Measurements from ENCODE around the gene AFF3.
"Not testable (repeated sequence)": the region's sequence is repeated elsewhere in the genome, so short reads cannot be mapped to it uniquely, and the experiment has no call there.

The AFF3 gene

GRCh38 chr2:100148883-100149282, 6.5 kb upstream of the AFF3 start:
- no peak for DNase-seq (ENCODE audit: low read depth in 2 of 2)

GRCh38 chr2:100146657-100146960, 4.2 kb upstream of the AFF3 start:
- no peak for DNase-seq (ENCODE audit: low read depth in 2 of 2)

GRCh38 chr2:100145893-100146656, 3.7 kb upstream of the AFF3 start:
- no peak for DNase-seq (ENCODE audit: low read depth in 2 of 2)

- no peak for DNase-seq (ENCODE audit: low read depth in 2 of 2)
Observed at GRCh38 chr2:100143286-100143685, 896 bp upstream of the AFF3 start.

- no peak for DNase-seq (ENCODE audit: low read depth in 2 of 2)
Observed at GRCh38 chr2:100141906-100142305, 484 bp downstream of the AFF3 start.

- no peak for DNase-seq (ENCODE audit: low read depth in 2 of 2)
Observed at GRCh38 chr2:100140582-100140981, 1.8 kb downstream of the AFF3 start.

- DNase-seq (ENCODE audit: low read depth in 2 of 2): no peak
Observed at GRCh38 chr2:100137866-100138570, 4.4 kb downstream of the AFF3 start.

GRCh38 chr2:100137318-100137717, 5.1 kb downstream of the AFF3 start:
- DNase-seq (ENCODE audit: low read depth in 2 of 2): no peak

GRCh38 chr2:100136310-100136709, 6.1 kb downstream of the AFF3 start:
- no peak for DNase-seq (ENCODE audit: low read depth in 2 of 2)

- DNase-seq (ENCODE audit: low read depth in 2 of 2): no peak
Observed at GRCh38 chr2:100135415-100135814, 7.0 kb downstream of the AFF3 start.

- no peak for DNase-seq (ENCODE audit: low read depth in 2 of 2)
Observed at GRCh38 chr2:100130595-100131391, 11.6 kb downstream of the AFF3 start.

- no peak for DNase-seq (ENCODE audit: low read depth in 2 of 2)
Observed at GRCh38 chr2:100126897-100127401, 15.4 kb downstream of the AFF3 start.

GRCh38 chr2:100126201-100126600, 16.2 kb downstream of the AFF3 start:
- DNase-seq (ENCODE audit: low read depth in 2 of 2): no peak

GRCh38 chr2:100125626-100126025, 16.8 kb downstream of the AFF3 start:
- no peak for DNase-seq (ENCODE audit: low read depth in 2 of 2)

- DNase-seq (ENCODE audit: low read depth in 2 of 2): no peak
Observed at GRCh38 chr2:100124761-100125160, 17.6 kb downstream of the AFF3 start.

GRCh38 chr2:100121124-100121718, 21.2 kb downstream of the AFF3 start:
- no peak for DNase-seq (ENCODE audit: low read depth in 2 of 2)

GRCh38 chr2:100119235-100119634, 23.2 kb downstream of the AFF3 start:
- DNase-seq (ENCODE audit: low read depth in 2 of 2): no peak

- DNase-seq (ENCODE audit: low read depth in 2 of 2): no peak
Observed at GRCh38 chr2:100113990-100114433, 28.4 kb downstream of the AFF3 start.

- no peak for DNase-seq (ENCODE audit: low read depth in 2 of 2)
Observed at GRCh38 chr2:100110614-100111000, 31.8 kb downstream of the AFF3 start.

GRCh38 chr2:100109986-100110613, 32.3 kb downstream of the AFF3 start:
- DNase-seq (ENCODE audit: low read depth in 2 of 2): no peak

- not testable (repeated sequence) for DNase-seq (ENCODE audit: low read depth in 2 of 2)
Observed at GRCh38 chr2:100108648-100109020, 33.8 kb downstream of the AFF3 start.
